Measurements from ENCODE around the gene MIEF2.
"Not testable (repeated sequence)": the region's sequence is repeated elsewhere in the genome, so short reads cannot be mapped to it uniquely, and the experiment has no call there.

The MIEF2 gene

DNA sequence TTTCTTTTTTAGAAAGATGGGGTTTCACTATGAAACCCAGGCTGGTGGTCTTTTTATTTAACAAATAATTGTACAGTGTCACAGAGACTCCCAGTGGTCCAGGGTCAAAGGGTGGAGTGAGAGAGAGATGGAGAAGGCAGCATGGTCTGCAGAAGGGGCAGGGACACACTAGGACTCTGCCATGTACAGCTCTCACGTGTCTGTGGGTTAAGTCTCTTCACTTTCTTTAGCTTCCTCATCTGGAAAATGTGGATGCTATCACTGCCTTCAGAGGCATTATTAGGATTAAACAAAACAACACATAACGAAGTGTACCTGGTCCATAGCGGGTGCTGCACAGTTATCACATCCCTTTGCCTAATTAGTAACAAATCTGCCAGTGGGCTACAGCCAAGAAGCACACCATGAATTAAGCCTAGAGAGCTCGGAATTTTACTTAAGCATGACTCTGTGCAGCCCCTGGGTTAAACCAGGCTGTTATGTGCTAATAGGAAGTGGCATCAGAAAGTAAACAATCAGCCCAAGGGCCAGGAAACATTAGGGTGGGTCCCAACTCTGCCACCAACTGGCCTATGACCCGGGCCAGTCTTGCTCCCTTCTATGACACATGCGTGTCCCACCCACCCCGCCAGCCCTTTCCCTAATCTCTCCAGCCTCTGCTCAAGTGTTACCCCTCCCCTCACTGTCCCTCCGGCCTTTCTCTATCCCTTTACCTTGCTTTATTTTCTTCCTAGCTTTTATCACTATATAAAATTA is 40.4 kb downstream of the MIEF2 start:
- no peak for DNase-seq

DNA sequence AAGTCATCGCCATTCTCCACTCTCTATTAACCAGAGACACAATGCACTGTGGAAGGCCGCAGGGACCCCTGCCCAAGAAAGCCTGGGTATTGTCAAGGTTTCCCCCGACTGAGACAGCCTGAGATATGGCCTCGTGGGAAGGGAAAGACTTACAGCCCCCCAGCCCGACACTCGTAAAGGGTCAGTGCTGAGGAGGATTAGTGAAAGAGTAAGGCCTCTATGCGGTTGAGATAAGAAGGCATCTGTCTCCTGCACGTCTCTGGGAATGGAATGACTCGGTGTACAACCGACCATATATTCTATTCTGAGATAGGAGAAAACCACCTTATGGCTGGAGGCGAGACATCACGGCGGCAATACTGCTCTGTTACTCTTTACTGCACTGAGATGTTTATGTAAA is 42.7 kb downstream of the MIEF2 start:
- DNase-seq = not testable (repeated sequence)

DNA sequence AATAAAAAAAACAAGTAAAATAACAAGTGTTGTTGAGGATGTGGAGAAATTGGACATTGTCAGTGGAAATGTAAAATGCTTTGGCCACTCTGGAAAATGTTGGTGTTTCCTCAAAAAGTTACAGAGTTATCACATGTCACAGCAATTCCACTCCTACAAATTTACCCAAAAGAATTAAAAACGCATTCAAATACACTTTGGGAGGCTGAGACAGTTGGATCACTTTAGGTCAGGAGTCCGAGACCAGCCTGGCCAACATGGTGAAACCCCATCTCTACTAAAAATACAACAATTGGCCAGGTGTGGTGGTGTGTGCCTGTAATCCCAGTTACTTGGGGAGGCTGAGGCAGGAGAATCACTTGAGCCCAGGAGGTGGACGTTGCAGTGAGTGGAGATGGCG is 48.7 kb downstream of the MIEF2 start:
- DNase-seq = no peak

GRCh38 chr17:18314059-18314730 is 53.7 kb downstream of the MIEF2 start:
- DNase-seq = no peak

DNA sequence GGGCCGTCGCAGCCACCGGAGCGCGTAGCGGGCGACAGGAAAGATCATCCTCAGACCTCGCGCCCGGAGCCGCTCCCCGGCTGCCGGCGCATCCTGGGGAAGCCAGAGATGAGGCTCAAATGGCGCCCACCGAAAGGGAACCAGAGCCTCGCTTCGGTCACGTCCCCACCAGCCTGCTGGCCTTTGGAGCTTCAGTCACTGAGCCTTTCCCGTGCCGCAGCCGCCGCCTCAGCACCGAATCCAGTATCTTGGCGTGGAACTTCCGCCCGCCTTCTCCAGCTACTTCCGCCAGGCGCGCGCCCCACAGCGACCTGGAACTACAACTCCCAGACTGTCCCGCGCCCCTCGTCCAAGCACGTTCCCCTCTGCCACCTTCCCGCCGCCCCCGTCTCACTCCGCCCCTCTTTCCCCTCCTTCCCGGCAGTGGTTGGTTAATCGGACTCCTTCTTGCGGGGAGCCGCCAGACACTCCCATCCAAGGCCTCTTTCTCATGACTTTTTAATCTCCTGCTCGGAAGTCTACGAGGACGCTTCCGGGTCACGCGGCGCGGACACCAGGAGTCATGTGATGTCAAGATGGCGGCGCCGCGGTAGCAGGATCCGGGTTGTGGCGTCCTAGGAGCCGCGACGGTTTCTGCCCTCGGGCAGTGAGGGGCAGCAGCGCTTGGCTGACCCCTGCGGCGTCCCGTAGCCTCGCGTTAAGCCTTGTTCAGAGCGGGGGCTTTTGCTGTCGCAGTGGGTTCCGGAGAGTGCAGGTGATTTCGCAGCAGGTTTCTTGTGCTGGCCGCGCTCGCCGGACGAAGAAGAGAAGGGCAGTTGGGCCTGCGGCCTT is 54.5 kb downstream of the MIEF2 start, which contains the start of the genes SMCR8 and TOP3A:
SMCR8 (plus strand) TSS at position 563 of the 831 bp plus-strand sequence. CDS start 497 bp downstream, outside the sequence.
TOP3A (minus strand) TSS at position 264 of the 831 bp plus-strand sequence; CDS start at position 48, 216 bp downstream.
- DNase-seq = peak; percentile 94 to 97

GRCh38 chr17:18315562-18315922 is 55.1 kb downstream of the MIEF2 start:
- DNase-seq = no peak

GRCh38 chr17:18315961-18316360 is 55.5 kb downstream of the MIEF2 start:
- no peak for DNase-seq
